Measurements from ENCODE around the gene APCDD1.

Gene APCDD1

DNA sequence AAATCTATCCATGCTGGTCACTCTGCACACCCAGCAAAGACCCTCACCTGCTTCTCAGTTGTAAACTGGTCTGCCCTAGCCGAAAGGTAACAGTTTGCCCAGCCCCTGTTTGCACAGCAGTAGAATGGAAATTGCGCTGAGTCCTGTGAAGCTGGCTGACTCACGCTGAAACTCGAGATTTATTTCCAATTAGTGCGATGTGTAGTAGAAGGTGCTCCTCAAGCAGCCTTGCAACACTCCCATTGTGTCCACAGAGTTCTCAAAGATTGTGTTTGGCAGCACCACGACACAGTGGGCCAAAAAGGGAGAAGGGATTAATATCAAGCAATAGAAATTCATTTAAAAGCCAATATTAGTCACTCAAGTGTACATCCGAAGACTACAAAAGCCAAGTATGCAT lies 21.7 kb upstream of the APCDD1 start:
- no peak for DNase-seq (ENCODE audit: low spot score)
- TF ChIP-seq, protein P1, sequence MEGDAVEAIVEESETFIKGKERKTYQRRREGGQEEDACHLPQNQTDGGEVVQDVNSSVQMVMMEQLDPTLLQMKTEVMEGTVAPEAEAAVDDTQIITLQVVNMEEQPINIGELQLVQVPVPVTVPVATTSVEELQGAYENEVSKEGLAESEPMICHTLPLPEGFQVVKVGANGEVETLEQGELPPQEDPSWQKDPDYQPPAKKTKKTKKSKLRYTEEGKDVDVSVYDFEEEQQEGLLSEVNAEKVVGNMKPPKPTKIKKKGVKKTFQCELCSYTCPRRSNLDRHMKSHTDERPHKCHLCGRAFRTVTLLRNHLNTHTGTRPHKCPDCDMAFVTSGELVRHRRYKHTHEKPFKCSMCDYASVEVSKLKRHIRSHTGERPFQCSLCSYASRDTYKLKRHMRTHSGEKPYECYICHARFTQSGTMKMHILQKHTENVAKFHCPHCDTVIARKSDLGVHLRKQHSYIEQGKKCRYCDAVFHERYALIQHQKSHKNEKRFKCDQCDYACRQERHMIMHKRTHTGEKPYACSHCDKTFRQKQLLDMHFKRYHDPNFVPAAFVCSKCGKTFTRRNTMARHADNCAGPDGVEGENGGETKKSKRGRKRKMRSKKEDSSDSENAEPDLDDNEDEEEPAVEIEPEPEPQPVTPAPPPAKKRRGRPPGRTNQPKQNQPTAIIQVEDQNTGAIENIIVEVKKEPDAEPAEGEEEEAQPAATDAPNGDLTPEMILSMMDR (IDR thresholded peaks at IDR 0.05; ENCODE audit: extremely low read depth, missing control alignments) = no peak

GRCh38 chr18:10436160-10436559 lies 18.3 kb upstream of the APCDD1 start:
- no peak for DNase-seq (ENCODE audit: low spot score)
- TF ChIP-seq, protein P1 (IDR thresholded peaks at IDR 0.05; ENCODE audit: extremely low read depth, missing control alignments) = no peak

DNA sequence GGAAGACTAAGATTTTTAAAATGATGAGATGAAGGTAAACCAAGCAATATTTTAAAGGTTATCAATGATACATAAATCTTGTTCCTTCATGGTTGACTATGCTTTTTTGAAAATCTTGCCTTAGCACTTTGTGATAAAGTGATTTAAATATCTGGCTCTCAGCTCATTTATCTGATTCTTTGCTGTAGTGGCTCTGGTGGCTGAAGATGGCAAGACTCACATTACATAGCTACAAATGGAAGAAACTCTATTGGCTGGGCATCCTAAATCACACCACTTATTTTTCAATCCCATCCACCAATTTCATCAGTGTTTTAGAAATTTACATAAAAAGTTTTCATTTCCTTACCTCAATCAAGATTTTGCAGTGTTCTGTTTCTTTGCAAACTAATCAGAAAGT lies 16.6 kb upstream of the APCDD1 start:
- no peak for DNase-seq (ENCODE audit: low spot score)
- TF ChIP-seq, protein P1 (IDR thresholded peaks at IDR 0.05; ENCODE audit: extremely low read depth, missing control alignments) = no peak

DNA sequence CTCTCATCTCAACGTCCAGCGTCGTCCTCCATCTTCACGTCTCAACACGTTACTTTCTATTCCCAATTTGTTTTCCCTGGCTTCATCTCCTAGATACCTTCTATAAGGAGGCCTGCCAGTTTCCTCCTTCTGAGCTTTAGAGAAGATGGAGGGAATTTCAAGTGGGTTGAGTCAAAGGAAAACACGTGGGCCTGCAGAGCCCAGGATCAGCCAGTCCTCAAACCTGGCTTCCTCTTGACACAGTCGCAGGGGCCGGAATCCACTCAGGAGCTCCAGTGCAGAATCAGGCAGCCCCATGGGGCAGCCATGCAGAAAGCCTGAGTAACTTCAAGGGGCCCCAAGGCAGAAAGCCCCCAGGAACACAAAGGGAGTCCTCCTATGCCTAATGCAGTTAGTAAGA lies 14.5 kb upstream of the APCDD1 start:
- TF ChIP-seq, protein P1 (IDR thresholded peaks at IDR 0.05; ENCODE audit: extremely low read depth, missing control alignments) = no peak
- no peak for DNase-seq (ENCODE audit: low spot score)

DNA sequence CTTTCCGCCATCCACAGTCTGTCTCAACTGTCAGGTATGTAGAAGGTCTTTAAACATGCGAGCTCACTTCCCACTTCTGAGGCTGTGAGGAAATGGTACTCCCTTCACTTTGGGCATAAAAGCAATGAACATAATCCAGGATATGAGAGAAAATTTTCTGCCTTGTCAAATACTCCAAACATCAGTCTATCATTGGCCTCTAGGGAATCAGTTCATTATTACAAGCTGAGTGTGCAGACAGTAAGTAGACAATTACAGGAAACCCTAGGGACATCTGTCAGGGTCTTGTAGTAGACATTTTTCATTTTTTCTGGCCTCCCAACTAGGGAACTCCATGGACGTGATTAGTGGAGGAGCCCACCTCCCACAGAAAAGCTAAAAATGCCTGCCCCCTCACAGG lies 13.6 kb upstream of the APCDD1 start:
- TF ChIP-seq, protein P1 (IDR thresholded peaks at IDR 0.05; ENCODE audit: extremely low read depth, missing control alignments) = no peak
- DNase-seq (ENCODE audit: low spot score) = no peak

GRCh38 chr18:10441472-10441871 lies 13.0 kb upstream of the APCDD1 start:
- TF ChIP-seq, protein P1 (IDR thresholded peaks at IDR 0.05; ENCODE audit: extremely low read depth, missing control alignments) = no peak
- no peak for DNase-seq (ENCODE audit: low spot score)

- DNase-seq (ENCODE audit: low spot score) = no peak
- TF ChIP-seq, protein P1 (IDR thresholded peaks at IDR 0.05; ENCODE audit: extremely low read depth, missing control alignments) = no peak
Measured at GRCh38 chr18:10442551-10442971, 11.9 kb upstream of the APCDD1 start.
